CD14-positive monocyte (primary cell): ENCODE measurements around the gene GMEB1. TPM values are rescaled to one million over a fixed set of nuclear protein-coding genes. Genes with fewer than 3 reads are reported as not detected.

ENCODE experiments used
- DNase-seq, 3 donors: peaks; one replicate each; pipeline ENCODE4 v3.0.0-alpha.2; 2011 to 2022
- H2AFZ ChIP-seq: 2 replicates; pipeline ENCODE4 v1.6.0; 2012; ENCODE audit warnings: mild to moderate bottlenecking, low read depth, low read length, inconsistent platforms; ENCODE audit not compliant: insufficient read depth, poor library complexity, severe bottlenecking
- H3K27ac ChIP-seq, 2 donors: 1 replicate in 1 of 2; 2 replicates in 1 of 2; pipeline ENCODE4 v1.5.1; 2012 to 2013; ENCODE audit warnings: low read length in 2 of 2, control low read depth in 1 of 2, inconsistent platforms in 1 of 2, low read depth in 1 of 2, mild to moderate bottlenecking in 1 of 2
- H3K27me3 ChIP-seq, 2 donors: one replicate each; pipeline versions ENCODE4 v1.6.0 to v1.6.1; 2011 to 2013; ENCODE audit warnings: low read length in 2 of 2; ENCODE audit not compliant: control insufficient read depth in 2 of 2, insufficient read depth in 2 of 2
- H3K36me3 ChIP-seq, 2 donors: replicated peaks in 1 of 2; 1 replicate in 1 of 2; 2 replicates in 1 of 2; pipeline versions ENCODE4 v1.5.1 to v1.6.1; 2012 to 2013; ENCODE audit warnings: low read length in 2 of 2, control low read depth in 1 of 2, inconsistent platforms in 1 of 2, mild to moderate bottlenecking in 1 of 2; ENCODE audit not compliant: insufficient read depth in 2 of 2, control insufficient read depth in 1 of 2
- H3K4me1 ChIP-seq, 2 donors: 1 replicate in 1 of 2; 2 replicates in 1 of 2; pipeline versions ENCODE4 v1.5.1 to v1.6.1; 2012 to 2013; ENCODE audit warnings: low read length in 2 of 2, control low read depth in 1 of 2, inconsistent platforms in 1 of 2, mild to moderate bottlenecking in 1 of 2, moderate library complexity in 1 of 2; ENCODE audit not compliant: insufficient read depth in 2 of 2, control insufficient read depth in 1 of 2
- H3K4me2 ChIP-seq: replicated peaks from 2 replicates; pipeline ENCODE3; 2012; ENCODE audit warnings: low read length, moderate library complexity, mild to moderate bottlenecking; ENCODE audit not compliant: poor library complexity, severe bottlenecking; ENCODE audit errors: extremely low read depth
- H3K4me3 ChIP-seq, 3 experiments: fragments of 200-600 bp in 1 of 3; sonication (generic) in 1 of 3; replicated peaks in 1 of 3; 1 replicate in 2 of 3; 2 replicates in 1 of 3; pipeline ENCODE4 v1.5.1; 2011 to 2013; ENCODE audit warnings: low read length in 3 of 3, mild to moderate bottlenecking in 3 of 3, control low read depth in 2 of 3, low read depth in 2 of 3, inconsistent platforms in 1 of 3, moderate library complexity in 1 of 3
- H3K79me2 ChIP-seq: 2 replicates; pipeline ENCODE4 v1.6.0; 2012; ENCODE audit warnings: mild to moderate bottlenecking, control low read depth, inconsistent platforms, low read length, moderate library complexity; ENCODE audit not compliant: insufficient read depth
- H3K9ac ChIP-seq: 2 replicates; pipeline ENCODE4 v1.6.0; 2017; ENCODE audit warnings: low read length, mild to moderate bottlenecking; ENCODE audit not compliant: insufficient read depth, poor library complexity, severe bottlenecking
- H3K9me3 ChIP-seq, 2 donors: replicated peaks in 1 of 2; 1 replicate in 1 of 2; 2 replicates in 1 of 2; pipeline versions ENCODE4 v1.5.1 to v1.6.1; 2012 to 2013; ENCODE audit warnings: low read length in 2 of 2, control low read depth in 1 of 2; ENCODE audit not compliant: control insufficient read depth in 1 of 2, insufficient read depth in 1 of 2
- H4K20me1 ChIP-seq: 2 replicates; pipeline ENCODE4 v1.6.0; 2012; ENCODE audit warnings: mild to moderate bottlenecking, low read length, control low read depth, moderate library complexity; ENCODE audit not compliant: insufficient read depth
- H3K27ac Mint-ChIP-seq, 7 donors: one replicate each; pipeline ENCODE4 v1.8.0; 2020; ENCODE audit warnings: mild to moderate bottlenecking in 7 of 7, mixed read lengths in 7 of 7, moderate library complexity in 6 of 7, inconsistent platforms in 2 of 7
- H3K27me3 Mint-ChIP-seq, 3 donors: one replicate each; pipeline ENCODE4 v1.8.0; 2021 to 2022; ENCODE audit warnings: low read depth in 3 of 3, mild to moderate bottlenecking in 3 of 3, mixed read lengths in 3 of 3, moderate library complexity in 3 of 3, inconsistent platforms in 1 of 3
- H3K36me3 Mint-ChIP-seq, 2 donors: one replicate each; pipeline ENCODE4 v1.8.0; 2020; ENCODE audit warnings: mixed read lengths in 2 of 2, inconsistent platforms in 1 of 2, mild to moderate bottlenecking in 1 of 2
- H3K4me1 Mint-ChIP-seq: one replicate; pipeline ENCODE4 v1.8.0; 2020; ENCODE audit warnings: mild to moderate bottlenecking, mixed read lengths
- H3K4me3 Mint-ChIP-seq, 2 donors: one replicate each; pipeline ENCODE4 v1.8.0; 2020; ENCODE audit warnings: mild to moderate bottlenecking in 2 of 2, mixed read lengths in 2 of 2, moderate library complexity in 1 of 2
- H3K9me3 Mint-ChIP-seq, 7 donors: one replicate each; pipeline ENCODE4 v1.8.0; 2020 to 2022; ENCODE audit warnings: mixed read lengths in 7 of 7, mild to moderate bottlenecking in 6 of 7, moderate library complexity in 6 of 7, inconsistent platforms in 2 of 7
- WGBS: methylation state at CpG from one replicate; pipeline ENCODE4 v1.1.5; 2013; ENCODE audit warnings: missing lambda C conversion rate; ENCODE audit not compliant: insufficient coverage; 5-methylcytosine and 5-hydroxymethylcytosine counted together
- intact Hi-C, 2 donors: fragments of 100-400 bp; cut with micrococcal nuclease; formaldehyde crosslinking; loops; one replicate each; pipeline versions ENCODE4 v1.15.0 to v1.15.1; 2023
- polyA plus RNA-seq, 3 donors: library from polyadenylated mRNA; depleted of rRNA in 1 of 3; unstranded in 2 of 3; stranded (reverse) in 1 of 3; fragments of 300-500 nt in 2 of 3; fragments of >200 nt in 1 of 3; fragmentation: Illumina TruSeq in 2 of 3; gene quantifications; 1 replicate in 2 of 3; 2 replicates in 1 of 3; pipeline ENCODE4 v1.2.3, GENCODE V29; 2012 to 2021
- TF ChIP-seq, protein P1 (sequence below): fragments of 200-600 bp; IDR thresholded peaks from one replicate; pipeline ENCODE4 v1.8.0; 2022; ENCODE audit warnings: antibody characterized with exemption, mild to moderate bottlenecking

Gene GMEB1
- polyA plus RNA-seq, 3 donors = 8.1 to 16.0 (median 9.7) TPM

DNA sequence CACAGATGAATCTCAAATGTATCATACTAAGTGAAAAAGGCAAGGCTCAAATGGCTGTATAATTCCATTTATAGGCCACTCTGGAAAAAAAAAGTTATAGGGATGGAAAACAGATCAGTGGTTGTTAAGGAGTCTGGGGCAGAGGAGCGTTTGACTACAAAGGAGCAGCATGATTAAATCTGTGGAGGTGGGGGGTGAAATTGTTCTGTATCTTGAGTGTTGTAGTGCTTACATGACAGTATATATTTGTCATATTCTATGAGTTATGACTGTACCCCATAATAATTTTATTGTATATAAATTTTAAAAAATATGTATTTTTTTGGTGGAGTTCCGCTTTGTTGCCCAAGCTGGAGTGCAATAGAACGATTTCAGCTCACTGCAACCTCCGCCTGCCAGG, 36.0 kb upstream of the GMEB1 start:
- DNase-seq = no peak
- Mint-ChIP-seq H3K27ac (peak overlapping the region in 1 of 7 donors; percentile 46), H3K9me3 (peaks cover 0 to 2% (median 0%) of the 10 kb centered on the region in 7 donors), H3K4me1 (peaks cover 4% of the 10 kb centered on the region), H3K4me3 (no peak overlapping the region), H3K36me3 (peaks cover 3 to 7% of the 10 kb centered on the region in 2 donors), H3K27me3 (no peaks in the 10 kb centered on the region)
- peaks cover 21% of the 10 kb centered on the region for H3K79me2 ChIP-seq
- H3K9me3 ChIP-seq = no peaks in the 10 kb centered on the region
- TF ChIP-seq, protein P1, sequence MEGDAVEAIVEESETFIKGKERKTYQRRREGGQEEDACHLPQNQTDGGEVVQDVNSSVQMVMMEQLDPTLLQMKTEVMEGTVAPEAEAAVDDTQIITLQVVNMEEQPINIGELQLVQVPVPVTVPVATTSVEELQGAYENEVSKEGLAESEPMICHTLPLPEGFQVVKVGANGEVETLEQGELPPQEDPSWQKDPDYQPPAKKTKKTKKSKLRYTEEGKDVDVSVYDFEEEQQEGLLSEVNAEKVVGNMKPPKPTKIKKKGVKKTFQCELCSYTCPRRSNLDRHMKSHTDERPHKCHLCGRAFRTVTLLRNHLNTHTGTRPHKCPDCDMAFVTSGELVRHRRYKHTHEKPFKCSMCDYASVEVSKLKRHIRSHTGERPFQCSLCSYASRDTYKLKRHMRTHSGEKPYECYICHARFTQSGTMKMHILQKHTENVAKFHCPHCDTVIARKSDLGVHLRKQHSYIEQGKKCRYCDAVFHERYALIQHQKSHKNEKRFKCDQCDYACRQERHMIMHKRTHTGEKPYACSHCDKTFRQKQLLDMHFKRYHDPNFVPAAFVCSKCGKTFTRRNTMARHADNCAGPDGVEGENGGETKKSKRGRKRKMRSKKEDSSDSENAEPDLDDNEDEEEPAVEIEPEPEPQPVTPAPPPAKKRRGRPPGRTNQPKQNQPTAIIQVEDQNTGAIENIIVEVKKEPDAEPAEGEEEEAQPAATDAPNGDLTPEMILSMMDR = no peak
- no peaks in the 10 kb centered on the region for H3K27me3 ChIP-seq
- H4K20me1 ChIP-seq = peaks cover 9% of the 10 kb centered on the region
- 100% methylated on average over 3 of the region's 4 CpGs for WGBS
- intact Hi-C loops = no loop called here
- no peak overlapping the region for H3K4me3 ChIP-seq
- no peak overlapping the region for H2AFZ ChIP-seq
- no peak overlapping the region for H3K4me2 ChIP-seq
- H3K36me3 ChIP-seq = no peaks in the 10 kb centered on the region
- H3K27ac ChIP-seq = no peak overlapping the region
- H3K4me1 ChIP-seq = no peaks in the 10 kb centered on the region
- no peak overlapping the region for H3K9ac ChIP-seq

DNA sequence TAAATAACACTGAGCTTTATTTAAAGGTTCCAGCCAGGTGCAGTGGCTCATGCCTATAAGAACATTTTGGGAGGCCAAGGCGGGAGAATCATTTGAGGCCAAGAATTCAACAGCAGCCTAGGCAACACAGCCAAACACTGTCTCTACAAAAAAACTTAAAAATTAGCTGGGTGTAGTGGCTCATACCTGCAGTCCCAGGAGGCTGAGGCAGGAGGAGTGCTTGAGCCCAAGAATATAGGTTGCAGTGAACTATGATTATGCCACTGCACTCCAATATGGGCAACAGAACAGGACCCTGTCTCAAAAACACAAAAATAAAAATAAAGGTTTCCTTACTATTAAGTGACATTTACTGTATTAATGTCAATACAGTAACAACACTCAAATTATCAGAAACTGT, 27.8 kb upstream of the GMEB1 start:
- no peaks in the 10 kb centered on the region for H3K9me3 ChIP-seq
- Mint-ChIP-seq H3K4me1 (peaks cover 33% of the 10 kb centered on the region), H3K27ac (no peak overlapping the region), H3K27me3 (peaks cover 0 to 2% (median 0%) of the 10 kb centered on the region in 3 donors), H3K36me3 (peaks cover 2 to 10% of the 10 kb centered on the region in 2 donors), H3K4me3 (no peak overlapping the region), H3K9me3 (peaks cover 0 to 2% (median 0%) of the 10 kb centered on the region in 7 donors)
- H3K4me2 ChIP-seq = no peak overlapping the region
- H3K4me3 ChIP-seq = no peak overlapping the region
- no CpG with 5 or more reads among the region's 1 CpG for WGBS
- no peak overlapping the region for H3K27ac ChIP-seq
- peaks cover 48% of the 10 kb centered on the region for H3K79me2 ChIP-seq
- no peaks in the 10 kb centered on the region for H3K36me3 ChIP-seq
- intact Hi-C loops = loop anchor here (5.0 to 10.0 kb wide), 5 partner anchors 58 to 544 kb away; partner anchors contain the start of genes SRSF4 (in 1 of the 2) and YTHDF2 (in 1 of the 2)
- peaks cover 30 to 33% of the 10 kb centered on the region in 2 donors for H3K4me1 ChIP-seq
- H4K20me1 ChIP-seq = peaks cover 8% of the 10 kb centered on the region
- DNase-seq = no peak
- no peak overlapping the region for H2AFZ ChIP-seq
- H3K9ac ChIP-seq = no peak overlapping the region
- H3K27me3 ChIP-seq = no peaks in the 10 kb centered on the region
- TF ChIP-seq, protein P1 = peak; percentile 20
